HUES6 (cell line): ENCODE measurements around the gene LYRM7.
"Not testable (repeated sequence)": the region's sequence is repeated elsewhere in the genome, so short reads cannot be mapped to it uniquely, and the experiment has no call there.

Experiments used
- H3K27ac ChIP-seq: 2 replicates; pipeline ENCODE4 v1.7.0; 2013; ENCODE audit warnings: low read depth, mild to moderate bottlenecking, low read length, inconsistent platforms
- H3K27me3 ChIP-seq: 2 replicates; pipeline ENCODE4 v1.6.1; 2013; ENCODE audit warnings: low read length; ENCODE audit not compliant: control insufficient read depth, insufficient read depth
- H3K36me3 ChIP-seq: 2 replicates; pipeline ENCODE4 v1.6.1; 2013; ENCODE audit warnings: low read length; ENCODE audit not compliant: control insufficient read depth, insufficient read depth
- H3K4me1 ChIP-seq: 2 replicates; pipeline ENCODE4 v1.6.1; 2013; ENCODE audit warnings: low read length; ENCODE audit not compliant: control insufficient read depth, insufficient read depth
- H3K4me3 ChIP-seq: 2 replicates; pipeline ENCODE4 v1.5.1; 2013; ENCODE audit warnings: low read depth, low read length
- H3K9ac ChIP-seq: one replicate; pipeline ENCODE4 v1.6.1; 2013; ENCODE audit warnings: mild to moderate bottlenecking, low read length
- H3K9me3 ChIP-seq: 2 replicates; pipeline ENCODE4 v1.6.1; 2013; ENCODE audit warnings: low read depth, low read length; ENCODE audit not compliant: control insufficient read depth, insufficient read depth

Gene LYRM7

GRCh38 chr5:131239686-131240085 lies 68.9 kb downstream of the LYRM7 start:
- Histone ChIP-seq H3K27ac (no peak overlapping the region), H3K9me3 (no peaks in the 10 kb centered on the region), H3K4me1 (no peaks in the 10 kb centered on the region), H3K9ac (no peak overlapping the region), H3K36me3 (no peaks in the 10 kb centered on the region), H3K27me3 (no peaks in the 10 kb centered on the region), H3K4me3 (no peak overlapping the region)

DNA sequence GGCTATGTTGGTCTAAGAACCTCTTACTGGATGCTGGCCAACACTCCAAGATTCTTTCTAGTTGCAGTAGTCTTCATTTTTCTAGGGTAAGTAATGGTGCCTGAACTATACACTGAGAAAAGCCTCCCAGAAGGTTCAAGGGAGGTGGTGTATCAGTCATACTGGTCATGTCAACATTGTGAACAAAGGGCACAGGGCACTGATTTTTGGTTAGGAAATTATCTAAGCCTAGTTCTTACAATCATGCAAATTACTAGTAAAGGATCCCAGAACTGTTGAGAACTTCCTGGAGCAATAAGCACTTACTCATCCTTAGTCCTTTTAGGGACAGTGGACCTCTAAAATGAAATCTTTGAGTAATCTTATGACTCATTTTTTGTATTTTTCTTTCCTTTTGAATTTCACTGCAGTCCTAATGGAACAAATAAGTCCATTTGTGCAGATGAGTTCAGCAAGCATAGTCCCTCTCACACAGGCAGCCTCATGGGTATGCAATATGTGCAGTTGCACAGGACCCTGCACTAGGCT lies 72.0 kb downstream of the LYRM7 start:
- Histone ChIP-seq H3K27ac (no peak overlapping the region), H3K27me3 (no peaks in the 10 kb centered on the region), H3K36me3 (no peaks in the 10 kb centered on the region), H3K4me1 (no peaks in the 10 kb centered on the region), H3K4me3 (no peak overlapping the region), H3K9me3 (no peaks in the 10 kb centered on the region; the same call in 1 of the 2 replicates), H3K9ac (no peak overlapping the region)

GRCh38 chr5:131245312-131245711 lies 74.6 kb downstream of the LYRM7 start:
- no peak overlapping the region for H3K4me3 ChIP-seq
- H3K27ac ChIP-seq = no peak overlapping the region
- no peaks in the 10 kb centered on the region for H3K36me3 ChIP-seq

GRCh38 chr5:131245948-131246347 lies 75.2 kb downstream of the LYRM7 start:
- Histone ChIP-seq H3K27ac (no peak overlapping the region), H3K27me3 (no peaks in the 10 kb centered on the region), H3K36me3 (no peaks in the 10 kb centered on the region), H3K4me3 (no peak overlapping the region), H3K4me1 (no peaks in the 10 kb centered on the region), H3K9me3 (no peaks in the 10 kb centered on the region; the same call in 1 of the 2 replicates), H3K9ac (no peak overlapping the region)

More at GRCh38 chr5:131245312-131245711, 74.6 kb downstream of the LYRM7 start:
- H3K9ac ChIP-seq = no peak overlapping the region
- H3K9me3 ChIP-seq = no peaks in the 10 kb centered on the region; the same call in 1 of the 2 replicates
- H3K27me3 ChIP-seq = no peaks in the 10 kb centered on the region
- no peaks in the 10 kb centered on the region for H3K4me1 ChIP-seq

- Histone ChIP-seq H3K36me3 (no peaks in the 10 kb centered on the region), H3K4me1 (no peaks in the 10 kb centered on the region), H3K9ac (no peak overlapping the region), H3K27ac (no peak overlapping the region), H3K27me3 (no peaks in the 10 kb centered on the region), H3K4me3 (no peak overlapping the region), H3K9me3 (no peaks in the 10 kb centered on the region; the same call in 1 of the 2 replicates)
Measured at GRCh38 chr5:131246504-131246903, 75.8 kb downstream of the LYRM7 start.

- H3K27me3 ChIP-seq = no peaks in the 10 kb centered on the region
- no peaks in the 10 kb centered on the region for H3K4me1 ChIP-seq
- H3K9ac ChIP-seq = no peak overlapping the region
- no peaks in the 10 kb centered on the region for H3K36me3 ChIP-seq
- H3K9me3 ChIP-seq = no peaks in the 10 kb centered on the region; the same call in 1 of the 2 replicates
- no peak overlapping the region for H3K27ac ChIP-seq
- no peak overlapping the region for H3K4me3 ChIP-seq
Measured at GRCh38 chr5:131250751-131251475, 80.2 kb downstream of the LYRM7 start.

DNA sequence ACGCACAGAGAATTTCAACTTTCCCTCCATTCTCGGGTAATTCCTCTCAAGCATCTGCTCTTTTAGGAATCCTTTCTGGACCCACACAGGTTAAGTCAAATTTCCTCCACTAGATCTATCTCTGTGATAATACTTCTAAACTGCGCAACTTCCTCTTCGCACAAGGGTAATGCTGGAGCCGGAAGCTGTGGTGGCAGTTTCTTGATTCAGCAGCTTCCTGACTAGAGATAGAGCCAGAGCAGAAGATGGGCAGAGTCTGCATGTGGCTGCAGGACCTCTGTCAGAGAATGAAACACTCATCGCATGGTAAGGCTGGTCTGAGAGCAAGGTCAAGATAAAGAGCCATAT lies 82.1 kb downstream of the LYRM7 start:
- Histone ChIP-seq H3K27me3 (no peaks in the 10 kb centered on the region), H3K9me3 (no peaks in the 10 kb centered on the region), H3K9ac (no peak overlapping the region), H3K4me3 (no peak overlapping the region), H3K4me1 (no peaks in the 10 kb centered on the region), H3K27ac (no peak overlapping the region), H3K36me3 (no peaks in the 10 kb centered on the region)

- H3K4me1 ChIP-seq, H3K9ac ChIP-seq, H3K36me3 ChIP-seq, H3K27me3 ChIP-seq, H3K9me3 ChIP-seq, H3K27ac ChIP-seq, H3K4me3 ChIP-seq: not testable (repeated sequence)
Measured at GRCh38 chr5:131254025-131254424, 83.3 kb downstream of the LYRM7 start.

GRCh38 chr5:131254741-131255140 lies 84.0 kb downstream of the LYRM7 start:
- Histone ChIP-seq H3K27me3 (no peaks in the 10 kb centered on the region), H3K27ac (no peak overlapping the region), H3K36me3 (no peaks in the 10 kb centered on the region), H3K9me3 (no peaks in the 10 kb centered on the region), H3K4me3 (no peak overlapping the region), H3K4me1 (peaks cover 6% of the 10 kb centered on the region; the same call in 1 of the 2 replicates), H3K9ac (no peak overlapping the region)
